Breast epithelium (tissue), 4 donors: ENCODE data around the gene ATG5. TPM values are rescaled to one million over a fixed set of nuclear protein-coding genes. Genes with fewer than 3 reads are reported as not detected.

ENCODE experiments used
- DNase-seq, 2 donors: peaks; one replicate each; pipeline ENCODE4 v3.0.0-alpha.2; 2019; ENCODE audit warnings: low spot score in 2 of 2
- H3K27ac ChIP-seq, 2 donors: fragments of 200-600 bp; sonication (generic) in 1 of 2; one replicate each; pipeline ENCODE4 v1.5.1; 2016 to 2019; ENCODE audit warnings: mild to moderate bottlenecking in 1 of 2
- H3K27me3 ChIP-seq, 2 donors: fragments of 200-600 bp; sonication (generic) in 1 of 2; one replicate each; pipeline versions ENCODE4 v1.5.1 to v1.6.0; 2017 to 2019; ENCODE audit warnings: control low read depth in 1 of 2, mild to moderate bottlenecking in 1 of 2
- H3K36me3 ChIP-seq: fragments of 200-600 bp; one replicate; pipeline ENCODE4 v1.5.1; 2019
- H3K4me1 ChIP-seq, 2 donors: fragments of 200-600 bp; sonication (generic); one replicate each; pipeline ENCODE4 v1.5.1; 2016 to 2019; ENCODE audit warnings: control low read depth in 1 of 2
- H3K4me3 ChIP-seq, 3 donors: fragments of 200-600 bp; sonication (generic); 1 replicate in 2 of 3; 2 replicates in 1 of 3; pipeline ENCODE4 v1.5.1; 2016 to 2019; ENCODE audit warnings: mild to moderate bottlenecking in 3 of 3, moderate library complexity in 2 of 3
- H3K9me3 ChIP-seq, 2 donors: fragments of 200-600 bp; sonication (generic) in 1 of 2; one replicate each; pipeline ENCODE4 v1.5.1; 2016 to 2019; ENCODE audit warnings: control low read depth in 1 of 2
- POLR2A ChIP-seq: fragments of 450-650 bp; IDR thresholded peaks from one replicate; pipeline ENCODE4 v1.6.1; 2016; ENCODE audit warnings: antibody characterized with exemption, mild to moderate bottlenecking, moderate library complexity
- POLR2AphosphoS5 ChIP-seq, 3 donors: sonication (generic); formaldehyde crosslinking; IDR thresholded peaks; one replicate each; pipeline ENCODE4 v1.6.1; 2017; ENCODE audit warnings: antibody characterized with exemption in 3 of 3
- intact Hi-C: fragments of 100-400 bp; cut with DNase I; formaldehyde crosslinking; loops from one replicate; pipeline ENCODE4 v1.15.1; 2023; ENCODE audit warnings: low total_unique reads
- total RNA-seq, 3 donors: library from RNA; depleted of rRNA; stranded (reverse); fragments of >200 nt; gene quantifications; one replicate each; pipeline ENCODE4 v1.1.0, GENCODE V29; 2016
- TF ChIP-seq, protein P1 (sequence below), 3 donors: fragments of 450-650 bp; IDR thresholded peaks; one replicate each; pipeline ENCODE4 v1.5.1; 2016 to 2017; ENCODE audit warnings: antibody characterized with exemption in 3 of 3, mild to moderate bottlenecking in 3 of 3, moderate library complexity in 3 of 3

Gene ATG5
- total RNA-seq: 10 to 100 TPM; 35.8 to 51.1 (median 45.9) TPM

DNA sequence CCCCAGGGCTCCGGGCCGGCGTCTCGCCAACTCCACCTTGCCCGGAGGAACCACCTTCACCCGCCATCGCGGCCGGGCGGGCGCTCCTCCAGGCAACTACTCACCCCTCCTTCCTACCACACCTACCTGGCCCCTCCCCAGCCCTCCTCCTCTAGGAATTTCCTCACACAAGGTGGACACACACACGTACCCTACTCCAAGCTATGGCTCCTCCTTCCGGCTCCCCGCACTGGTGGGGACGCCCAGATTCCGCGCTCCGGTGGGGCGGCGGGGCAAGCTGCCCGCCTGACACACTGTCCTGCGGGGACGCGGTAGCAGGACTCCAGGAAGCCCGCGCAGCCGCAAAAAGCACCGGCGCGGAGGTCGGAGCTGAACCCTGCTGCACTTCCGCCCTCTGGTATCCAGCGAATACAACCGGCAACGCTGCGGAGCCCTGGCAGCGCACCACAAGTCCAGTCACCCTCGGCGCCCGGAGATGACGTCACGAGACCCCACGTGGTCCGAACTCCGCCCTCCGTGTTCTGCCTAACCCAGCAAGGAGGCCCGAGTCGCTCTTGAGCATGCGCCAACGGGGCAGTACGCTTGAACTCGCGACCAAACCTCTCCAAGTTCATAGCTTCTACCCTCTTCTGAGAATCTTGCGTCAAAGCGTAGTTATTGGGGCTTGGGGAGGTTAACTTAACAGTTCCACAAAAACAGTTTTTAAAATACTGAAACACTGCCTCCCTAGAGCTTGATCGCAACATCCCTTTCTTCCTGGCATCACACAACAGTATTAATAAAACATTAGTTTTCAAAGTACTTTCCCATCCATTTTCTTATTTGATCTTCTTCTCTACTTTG, at the start of gene ATG5:
TSS of gene ATG5 (minus strand) at position 425 of the 843 bp plus-strand sequence. CDS start 9,552 bp downstream, outside the sequence.
- Histone ChIP-seq H3K27me3 (no peaks in the 10 kb centered on the region), H3K9me3 (no peaks in the 10 kb centered on the region), H3K4me3 (peak within 1 kb of the TSS; percentile 67 to 90 (median 88)), H3K27ac (peak within 1 kb of the TSS; percentile 95 to 96), H3K4me1 (peaks cover 0 to 7% of the 10 kb centered on the region in 2 donors), H3K36me3 (no peaks in the 10 kb centered on the region)
- intact Hi-C loops: no loop called here
- peak; percentile 36 for TF ChIP-seq POLR2A
- TF ChIP-seq, protein P1, sequence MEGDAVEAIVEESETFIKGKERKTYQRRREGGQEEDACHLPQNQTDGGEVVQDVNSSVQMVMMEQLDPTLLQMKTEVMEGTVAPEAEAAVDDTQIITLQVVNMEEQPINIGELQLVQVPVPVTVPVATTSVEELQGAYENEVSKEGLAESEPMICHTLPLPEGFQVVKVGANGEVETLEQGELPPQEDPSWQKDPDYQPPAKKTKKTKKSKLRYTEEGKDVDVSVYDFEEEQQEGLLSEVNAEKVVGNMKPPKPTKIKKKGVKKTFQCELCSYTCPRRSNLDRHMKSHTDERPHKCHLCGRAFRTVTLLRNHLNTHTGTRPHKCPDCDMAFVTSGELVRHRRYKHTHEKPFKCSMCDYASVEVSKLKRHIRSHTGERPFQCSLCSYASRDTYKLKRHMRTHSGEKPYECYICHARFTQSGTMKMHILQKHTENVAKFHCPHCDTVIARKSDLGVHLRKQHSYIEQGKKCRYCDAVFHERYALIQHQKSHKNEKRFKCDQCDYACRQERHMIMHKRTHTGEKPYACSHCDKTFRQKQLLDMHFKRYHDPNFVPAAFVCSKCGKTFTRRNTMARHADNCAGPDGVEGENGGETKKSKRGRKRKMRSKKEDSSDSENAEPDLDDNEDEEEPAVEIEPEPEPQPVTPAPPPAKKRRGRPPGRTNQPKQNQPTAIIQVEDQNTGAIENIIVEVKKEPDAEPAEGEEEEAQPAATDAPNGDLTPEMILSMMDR (IDR thresholded peaks at IDR 0.05): no peak
- peak; percentile 86 to 93 (median 89) for TF ChIP-seq POLR2AphosphoS5 (IDR thresholded peaks at IDR 0.05)
- DNase-seq: peak; percentile 99 to 100

DNA sequence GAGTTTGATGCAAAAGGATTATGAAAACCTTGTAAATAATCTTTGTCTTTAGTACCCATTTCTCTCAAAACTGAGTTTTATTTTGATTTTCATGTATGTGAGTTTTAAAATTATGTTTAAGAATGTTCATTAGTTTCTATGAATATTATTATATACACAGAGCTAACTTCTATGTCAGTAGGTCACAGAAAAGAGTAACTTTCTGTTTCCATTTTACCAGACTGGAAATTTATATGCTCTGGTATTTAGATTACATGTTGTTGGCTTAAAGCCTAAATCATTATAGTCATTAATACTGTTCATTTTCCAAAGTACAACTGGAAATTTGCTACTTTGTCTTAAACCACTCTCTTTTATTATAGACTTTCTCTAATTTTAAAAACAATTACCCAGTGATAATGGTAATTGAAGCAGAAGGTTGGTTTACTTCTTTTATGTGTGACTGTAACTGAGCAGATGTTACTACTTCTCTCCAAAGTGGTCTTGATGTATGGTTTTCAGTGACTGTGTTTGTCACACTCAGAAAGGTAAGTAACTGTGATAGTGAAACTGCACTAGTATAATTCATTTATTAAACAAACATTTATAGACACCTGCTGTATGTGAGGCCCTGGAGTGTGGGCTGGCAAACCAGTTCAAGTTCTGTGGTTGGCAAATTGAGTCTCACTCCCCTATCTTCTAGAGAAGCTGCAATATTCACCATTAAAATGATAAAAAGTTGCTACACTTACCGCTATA, 48.1 kb upstream of the ATG5 start:
- peak overlapping the region in 1 of 2 donors; percentile 78 for H3K27ac ChIP-seq
- H3K4me1 ChIP-seq: peaks cover 0 to 27% of the 10 kb centered on the region in 2 donors
- TF ChIP-seq, protein P1 (IDR thresholded peaks at IDR 0.05): no peak
- TF ChIP-seq POLR2A (no peak), POLR2AphosphoS5 (IDR thresholded peaks at IDR 0.05) (no peak)
- no peaks in the 10 kb centered on the region for H3K9me3 ChIP-seq
- H3K27me3 ChIP-seq: no peaks in the 10 kb centered on the region
- H3K4me3 ChIP-seq: no peak overlapping the region
- intact Hi-C loops: no loop called here
- DNase-seq: no peak
- no peaks in the 10 kb centered on the region for H3K36me3 ChIP-seq

DNA sequence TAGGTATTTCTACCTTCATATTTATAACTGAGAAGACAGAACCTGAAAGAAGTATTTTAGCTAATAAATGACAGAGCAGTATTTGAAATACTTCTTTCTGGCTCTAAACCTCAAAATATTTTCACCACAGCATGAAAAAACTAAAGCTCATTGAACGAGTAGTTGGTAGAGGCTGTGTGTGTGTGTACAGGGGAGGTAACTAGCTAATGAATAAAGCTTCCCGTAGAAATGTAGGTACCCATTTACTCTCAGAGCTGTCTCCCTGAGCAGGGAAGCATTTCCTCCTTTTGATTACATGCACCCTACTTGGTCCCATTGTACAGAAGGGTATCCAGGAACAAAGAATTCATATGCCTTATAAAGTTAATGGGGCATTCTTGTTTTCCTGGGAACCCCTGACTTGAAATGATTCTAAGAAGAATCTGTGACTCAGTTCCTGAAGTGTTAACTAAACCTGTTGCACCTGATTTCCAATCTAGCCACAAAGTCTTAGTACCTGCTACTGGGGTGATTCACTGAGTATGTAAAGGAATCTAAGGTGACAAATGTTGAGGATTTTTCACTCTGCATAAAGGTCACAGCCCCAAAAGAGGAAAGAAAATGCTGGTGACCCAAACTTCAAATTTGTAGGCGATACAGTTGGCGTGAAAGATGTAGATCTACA, 47.4 kb upstream of the ATG5 start:
- intact Hi-C loops: no loop called here
- peak overlapping the region; percentile 78 to 83 for H3K27ac ChIP-seq

DNA sequence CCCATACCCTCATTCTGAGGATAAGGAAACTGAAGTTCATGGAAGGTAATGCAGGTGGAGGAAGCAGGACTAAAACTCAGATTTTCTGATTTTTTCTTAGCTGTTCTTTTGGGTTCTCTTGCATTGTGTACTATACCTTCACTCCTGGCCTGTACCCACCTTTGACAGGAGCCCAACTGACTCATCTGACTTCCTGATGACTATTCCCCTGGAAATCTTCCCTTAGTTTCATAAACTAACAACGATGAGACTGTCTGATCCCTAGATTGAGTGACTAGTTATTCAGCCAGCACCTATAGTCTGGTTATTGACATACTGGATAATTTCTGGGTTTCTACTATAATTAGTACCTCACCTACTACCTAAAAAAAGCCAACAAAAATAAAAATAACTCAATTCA, 45.1 kb upstream of the ATG5 start:
- DNase-seq: no peak
- Histone ChIP-seq H3K36me3 (no peaks in the 10 kb centered on the region), H3K4me3 (no peak overlapping the region), H3K9me3 (no peaks in the 10 kb centered on the region), H3K27me3 (no peaks in the 10 kb centered on the region), H3K27ac (peak overlapping the region; percentile 78 to 83), H3K4me1 (peaks cover 0 to 19% of the 10 kb centered on the region in 2 donors)
- intact Hi-C loops: no loop called here
- TF ChIP-seq, protein P1 (IDR thresholded peaks at IDR 0.05): no peak
- TF ChIP-seq POLR2AphosphoS5 (IDR thresholded peaks at IDR 0.05) (no peak), POLR2A (no peak)

More for the DNA sequence above, 47.4 kb upstream of the ATG5 start:
- H3K27me3 ChIP-seq: no peaks in the 10 kb centered on the region
- no peak overlapping the region for H3K4me3 ChIP-seq
- peaks cover 0 to 27% of the 10 kb centered on the region in 2 donors for H3K4me1 ChIP-seq
- TF ChIP-seq, protein P1 (IDR thresholded peaks at IDR 0.05): no peak
- no peak for TF ChIP-seq POLR2AphosphoS5 (IDR thresholded peaks at IDR 0.05)
- TF ChIP-seq POLR2A: no peak
- no peak for DNase-seq
- no peaks in the 10 kb centered on the region for H3K36me3 ChIP-seq
- H3K9me3 ChIP-seq: no peaks in the 10 kb centered on the region
